GM12878 (cell line): Measurements from ENCODE around the gene SLC24A3. TPM values are rescaled to one million over a fixed set of nuclear protein-coding genes. Genes with fewer than 3 reads are reported as not detected.

Source experiments
- ATAC-seq: fragments of 200-7000 bp; cut with Tn5 transposase; 3 replicates; pipeline ENCODE4 v1.9.1; 2020; ENCODE audit warnings: mild to moderate bottlenecking, moderate library complexity
- BruUV-seq: library from RNA; stranded (reverse); fragments of 400-500 nt; replicated peaks from 2 replicates; lab custom pipeline; 2021; lab: Mats Ljungman, UMichigan
- CTCF ChIA-PET: fragments of 300-600 bp; sonication (Branson Sonifier 250); formaldehyde crosslinking; extraction: SDS; loops from one replicate; lab custom pipeline; 2021; ENCODE audit warnings: inconsistent platforms; lab: Yijun Ruan, JAX
- POLR2A ChIA-PET: fragments of 350-600 bp; formaldehyde crosslinking; extraction: SDS; loops from one replicate; lab custom pipeline; 2021; ENCODE audit warnings: inconsistent platforms; lab: Charles Lee
- RAD21 ChIA-PET: fragments of 300-600 bp; sonication (Branson Sonifier 250); formaldehyde crosslinking; loops from one replicate; lab custom pipeline; 2023; ENCODE audit warnings: antibody characterized with exemption; ENCODE audit not compliant: unreplicated experiment; lab: Charles Lee
- SMC1A ChIA-PET: fragments of 300-600 bp; sonication (Branson Sonifier 250); formaldehyde crosslinking; loops from one replicate; lab custom pipeline; 2023; ENCODE audit not compliant: unreplicated experiment, uncharacterized antibody; lab: Charles Lee
- DNase-seq: peaks from one replicate; pipeline ENCODE4 v3.0.0-alpha.2; 2011; ENCODE audit warnings: low read depth, low spot score
- FAIRE-seq: peaks from 3 replicates; lab custom pipeline; 2011; peaks lifted over from hg19 to GRCh38; lab: Jason Lieb, UNC
- H2AFZ ChIP-seq: 2 replicates; pipeline ENCODE4 v1.6.0; 2011; ENCODE audit warnings: low read depth, low read length, control low read depth; ENCODE audit not compliant: control insufficient read depth
- H3K27ac ChIP-seq: 2 replicates; pipeline ENCODE4 v1.5.1; 2011; ENCODE audit warnings: control low read depth; ENCODE audit not compliant: control insufficient read depth, insufficient read depth
- H3K27me3 ChIP-seq, 2 experiments: replicated peaks in 1 of 2; 2 replicates each; pipeline versions ENCODE4 v1.6.0 to v1.6.1; 2011; ENCODE audit warnings: low read length in 1 of 2; ENCODE audit not compliant: control insufficient read depth in 2 of 2, insufficient read depth in 2 of 2
- H3K36me3 ChIP-seq, 2 experiments: 2 replicates each; pipeline ENCODE4 v1.5.1; 2011; ENCODE audit warnings: low read length in 1 of 2; ENCODE audit not compliant: control insufficient read depth in 2 of 2, insufficient read depth in 2 of 2
- H3K4me1 ChIP-seq: 2 replicates; pipeline ENCODE4 v1.6.1; 2011; ENCODE audit warnings: mild to moderate bottlenecking, low read length, moderate library complexity, mixed read lengths; ENCODE audit not compliant: control insufficient read depth, insufficient read depth
- H3K4me2 ChIP-seq: 2 replicates; pipeline ENCODE4 v1.6.0; 2011; ENCODE audit warnings: control low read depth; ENCODE audit not compliant: control insufficient read depth, insufficient read depth
- H3K4me3 ChIP-seq: fragments of 200-600 bp; sonication (generic); 2 replicates; pipeline ENCODE4 v1.5.1; 2016
- H3K79me2 ChIP-seq: 2 replicates; pipeline ENCODE4 v1.6.0; 2011; ENCODE audit warnings: low read length; ENCODE audit not compliant: control insufficient read depth, insufficient read depth
- H3K9ac ChIP-seq: 2 replicates; pipeline ENCODE4 v1.8.0; 2011; ENCODE audit warnings: low read length, control low read depth, mixed read lengths; ENCODE audit not compliant: control insufficient read depth, insufficient read depth
- H3K9me3 ChIP-seq: replicated peaks from 3 replicates; pipeline ENCODE4 v1.5.1; 2011; ENCODE audit warnings: mild to moderate bottlenecking, low read length; ENCODE audit not compliant: control insufficient read depth, insufficient read depth
- H4K20me1 ChIP-seq: 2 replicates; pipeline ENCODE4 v1.6.0; 2011; ENCODE audit not compliant: control insufficient read depth, insufficient read depth
- ASH2L ChIP-seq: fragments of 300-600, 200-600 bp; sonication (generic); IDR thresholded peaks from 2 replicates; pipeline ENCODE4 v1.6.1; 2017; ENCODE audit warnings: low read depth, mild to moderate bottlenecking, borderline replicate concordance
- IKZF1 ChIP-seq: fragments of 450-650 bp; conservative IDR thresholded peaks from 2 replicates; pipeline ENCODE4 v1.6.1; 2017; ENCODE audit warnings: antibody characterized with exemption, mild to moderate bottlenecking
- MEF2B ChIP-seq: fragments of 450-650 bp; IDR thresholded peaks from 2 replicates; pipeline ENCODE4 v1.6.1; 2018; ENCODE audit warnings: mild to moderate bottlenecking, moderate library complexity; ENCODE audit not compliant: partially characterized antibody, poor library complexity, severe bottlenecking
- NR2C2 ChIP-seq: IDR thresholded peaks from 2 replicates; pipeline ENCODE4 v1.6.1; 2011; ENCODE audit warnings: borderline replicate concordance, low read depth; ENCODE audit not compliant: control insufficient read depth, insufficient read length
- SMAD1 ChIP-seq: fragments of 450-650 bp; IDR thresholded peaks from 2 replicates; pipeline ENCODE4 v1.6.1; 2018; ENCODE audit warnings: mild to moderate bottlenecking, low read depth; ENCODE audit not compliant: partially characterized antibody
- WGBS: methylation state at CpG from one replicate; pipeline ENCODE4 v1.1.6; 2016; ENCODE audit warnings: low lambda C conversion rate; ENCODE audit not compliant: insufficient replicate concordance, insufficient coverage; ENCODE audit errors: missing lambda C conversion rate; 5-methylcytosine and 5-hydroxymethylcytosine counted together
- in situ Hi-C: fragments of 300-500 bp; cut with MboI; formaldehyde crosslinking; loops from 9 replicates; pipeline ENCODE4 v1.14.3; 2018; ENCODE audit warnings: mixed read lengths
- intact Hi-C: fragments of 100-400 bp; cut with micrococcal nuclease; formaldehyde crosslinking; loops from one replicate; pipeline ENCODE4 v1.14.2; 2022; ENCODE audit not compliant: unreplicated experiment
- polyA plus RNA-seq, 11 experiments: library from polyadenylated mRNA; depleted of rRNA in 4 of 11; unstranded in 6 of 11; stranded (reverse) in 5 of 11; fragments of >200 nt; fragmentation: Nextera tagmentation in 4 of 11; fragmentation: Illumina TruSeq in 1 of 11; extraction: Ambion mirVana in 4 of 11; extraction: Trizol in 1 of 11; gene quantifications; 1 replicate in 1 of 11; 2 replicates in 10 of 11; pipeline versions ENCODE4 v1.2.1 to v1.2.3, GENCODE V29; 2011 to 2016; ENCODE audit warnings: inconsistent platforms in 2 of 11, missing spikeins in 2 of 11, low read depth in 1 of 11
- total RNA-seq, 4 experiments: library from RNA; depleted of rRNA in 3 of 4; stranded (reverse); fragments of >200 nt in 3 of 4; fragmentation: Illumina TruSeq in 1 of 4; extraction: Trizol in 1 of 4; gene quantifications; 2 replicates each; pipeline versions ENCODE4 v1.2.1 to v1.2.3, GENCODE V29; 2013 to 2021
- TF ChIP-seq, protein P1 (sequence below): IDR thresholded peaks from 2 replicates; pipeline ENCODE4 v1.6.1; 2011; ENCODE audit warnings: mild to moderate bottlenecking, low read depth, low read length, moderate library complexity; ENCODE audit not compliant: insufficient replicate concordance

SLC24A3 gene
- total and polyA plus RNA-seq, 10 of the 15 experiments (the other 5 are each of a cell fraction or from before 2014, with no cell fraction given), result 0.04 TPM; not detected in 9

DNA sequence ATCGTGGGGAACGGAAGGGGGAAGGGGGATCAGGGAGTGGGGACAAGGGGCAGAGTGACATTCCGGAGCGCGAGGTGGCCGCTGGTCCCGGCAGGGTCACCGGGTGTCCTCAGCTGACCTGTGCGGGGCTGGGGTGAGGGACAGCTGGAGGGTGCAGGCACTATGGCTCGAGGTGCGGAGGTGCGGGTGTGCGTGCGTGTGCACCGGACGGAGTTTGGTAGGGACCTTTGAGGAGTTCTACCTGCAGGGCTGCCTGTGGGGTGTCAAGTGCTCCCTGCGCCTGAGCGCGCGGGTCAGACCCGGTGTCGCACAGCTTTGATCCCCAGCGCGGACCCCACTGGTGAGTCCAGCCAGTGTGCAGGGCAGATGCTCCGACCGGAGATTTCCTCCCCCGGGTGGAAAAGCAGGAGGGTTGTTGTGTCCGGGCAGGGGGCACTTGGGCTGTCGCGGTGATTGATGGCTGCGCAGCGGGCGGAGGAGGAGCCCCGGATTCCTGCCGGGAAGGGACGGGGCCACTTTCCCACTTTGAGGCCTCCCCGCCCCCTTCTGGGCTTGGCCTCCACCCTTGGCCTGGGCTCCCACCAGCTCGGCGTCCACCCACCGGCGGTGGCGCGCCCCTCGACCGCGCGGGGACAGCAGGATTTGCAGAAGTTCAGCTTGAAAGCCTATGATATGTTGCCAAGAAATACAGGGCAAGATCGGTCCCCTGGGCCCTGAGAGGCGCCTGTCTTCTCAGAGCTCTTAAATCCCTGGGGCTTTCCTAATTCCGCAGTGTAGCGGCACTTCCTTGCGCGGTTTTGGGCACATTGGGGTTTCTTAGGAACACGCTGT is 546.3 kb downstream of the SLC24A3 start:
- in situ Hi-C loops (no loop called here), intact Hi-C loops (no loop called here)

More for the DNA sequence above, 546.3 kb downstream of the SLC24A3 start:
- no peak overlapping the region for H3K4me2 ChIP-seq
- DNase-seq, result no peak
- POLR2A ChIA-PET, result interaction anchor here (0.5 to 1.8 kb wide), 3 partner anchors 9 to 50 kb away, joined by 3 to 4 read pairs (median 4); no protein-coding TSS in a partner anchor
- H4K20me1 ChIP-seq, result no peaks in the 10 kb centered on the region
- no peak overlapping the region for H3K27ac ChIP-seq
- no peaks in the 10 kb centered on the region for H3K9me3 ChIP-seq
- H3K9ac ChIP-seq, result no peak overlapping the region
- BruUV-seq, result no TSS peak
- 3% methylated on average over 45 of the region's 54 CpGs for WGBS
- H3K36me3 ChIP-seq, result no peaks in the 10 kb centered on the region
- no peaks in the 10 kb centered on the region for H3K4me1 ChIP-seq
- peaks cover 12 to 15% of the 10 kb centered on the region in 2 experiments for H3K27me3 ChIP-seq
- TF ChIP-seq MEF2B (peak; percentile 59), NR2C2 (no peak), IKZF1 (0 out of 2 replicates have a peak, but pooled peaks have one; percentile 15), SMAD1 (no peak), ASH2L (no peak)
- TF ChIP-seq, protein P1, sequence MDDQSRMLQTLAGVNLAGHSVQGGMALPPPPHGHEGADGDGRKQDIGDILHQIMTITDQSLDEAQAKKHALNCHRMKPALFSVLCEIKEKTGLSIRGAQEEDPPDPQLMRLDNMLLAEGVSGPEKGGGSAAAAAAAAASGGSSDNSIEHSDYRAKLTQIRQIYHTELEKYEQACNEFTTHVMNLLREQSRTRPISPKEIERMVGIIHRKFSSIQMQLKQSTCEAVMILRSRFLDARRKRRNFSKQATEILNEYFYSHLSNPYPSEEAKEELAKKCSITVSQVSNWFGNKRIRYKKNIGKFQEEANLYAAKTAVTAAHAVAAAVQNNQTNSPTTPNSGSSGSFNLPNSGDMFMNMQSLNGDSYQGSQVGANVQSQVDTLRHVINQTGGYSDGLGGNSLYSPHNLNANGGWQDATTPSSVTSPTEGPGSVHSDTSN, result no peak
- TF ChIP-seq, all 136 proteins: peak for 2
- SMC1A ChIA-PET, result interaction anchor here (0.6 to 2.7 kb wide), 7 partner anchors 9 to 56 kb away, joined by 3 to 10 read pairs (median 3); no protein-coding TSS in a partner anchor
- peak; percentile 55 for ATAC-seq
- CTCF ChIA-PET, result interaction anchor here (1.4 to 1.7 kb wide), 2 partner anchors 21 to 22 kb away, joined by 4 to 5 read pairs; no protein-coding TSS in a partner anchor
- RAD21 ChIA-PET, result interaction anchor here (0.7 to 2.5 kb wide), 6 partner anchors 12 to 69 kb away, joined by 3 to 13 read pairs (median 5); no protein-coding TSS in a partner anchor
- Histone ChIP-seq H3K4me3 (no peak overlapping the region), H3K79me2 (no peaks in the 10 kb centered on the region), H2AFZ (no peak overlapping the region)
- FAIRE-seq, result no peak
